Measurements from ENCODE around the gene NSMCE3. TPM values are rescaled to one million over a fixed set of nuclear protein-coding genes. Genes with fewer than 3 reads are reported as not detected.

The NSMCE3 gene
- total RNA-seq, 1 experiment from 2014 or later, result 9.3 TPM

DNA sequence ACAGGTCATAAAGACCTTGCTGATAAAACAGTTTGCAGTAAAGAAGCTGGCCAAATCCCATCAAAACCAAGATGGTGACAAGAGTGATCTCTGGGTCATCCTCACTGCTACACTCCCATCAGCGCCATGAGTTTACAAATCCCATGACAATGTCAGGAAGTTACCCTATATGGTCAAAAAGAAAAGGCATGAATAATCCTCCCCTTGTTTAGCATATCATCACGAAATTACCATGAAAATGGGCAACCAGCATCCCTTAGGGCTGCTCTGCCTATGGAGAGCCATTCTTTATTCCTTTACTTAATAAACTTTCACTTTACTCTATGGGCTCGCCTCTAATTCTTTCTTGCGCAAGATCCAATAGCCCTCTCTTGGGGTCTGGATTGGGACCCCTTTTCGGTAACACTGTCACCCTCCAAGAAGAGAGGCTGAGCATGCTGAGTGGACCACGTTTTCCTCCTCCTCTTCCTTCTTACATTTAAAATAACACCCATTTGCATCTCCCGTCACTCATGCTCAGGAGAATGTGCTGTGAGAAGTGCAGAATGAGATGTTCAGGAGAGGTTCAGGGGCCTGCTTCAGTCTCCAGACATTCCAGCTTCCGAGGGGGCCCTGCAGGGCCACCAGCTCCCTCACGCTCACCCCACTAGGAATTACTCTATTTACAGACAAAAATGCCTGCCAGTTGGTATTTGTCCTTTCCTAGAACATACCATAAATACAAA lies 47.3 kb downstream of the NSMCE3 start:
- DNase-seq (ENCODE audit: low read depth), result no peak

DNA sequence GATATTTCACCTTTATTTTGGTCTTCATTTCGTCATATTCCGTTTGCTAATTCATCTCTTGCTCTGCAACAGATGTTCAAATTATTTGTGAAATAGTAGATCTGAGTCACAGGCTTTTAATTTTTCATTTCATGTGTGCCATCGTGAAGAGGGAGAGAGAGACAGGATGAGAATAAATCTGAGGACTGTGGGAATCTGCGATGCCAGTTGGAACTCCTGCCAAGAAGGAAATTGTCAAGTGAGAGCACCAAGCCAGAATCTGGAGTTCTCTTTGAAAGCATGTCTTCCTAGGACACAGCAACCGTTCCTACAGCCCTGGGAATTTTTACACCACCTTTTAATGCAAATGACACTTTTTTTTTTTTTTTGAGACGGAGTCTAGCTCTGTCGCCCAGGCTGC lies 48.8 kb downstream of the NSMCE3 start:
- no peak for DNase-seq (ENCODE audit: low read depth)

DNA sequence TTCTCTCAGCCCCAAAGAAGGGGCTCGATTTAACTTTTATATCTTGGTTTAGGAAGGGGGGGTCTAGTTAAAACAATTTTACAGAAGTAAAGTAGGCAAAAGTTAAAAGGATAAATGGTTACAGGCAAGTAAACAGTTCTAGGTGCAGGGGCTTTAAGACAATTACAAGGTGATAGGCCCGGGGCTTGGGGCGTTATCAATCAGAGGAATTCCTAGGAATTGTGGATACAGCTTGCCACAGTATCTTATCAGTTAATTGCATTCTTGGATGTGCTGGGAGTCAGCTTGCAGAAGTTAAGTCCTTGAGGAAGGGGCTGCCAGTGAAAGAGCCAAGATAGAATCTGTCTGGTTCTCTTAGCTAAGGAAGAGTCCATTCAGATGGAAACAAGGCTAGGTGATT lies 52.7 kb downstream of the NSMCE3 start:
- no peak for DNase-seq (ENCODE audit: low read depth)
